ENCODE measurements around the gene NCSTN. TPM values are rescaled to one million over a fixed set of nuclear protein-coding genes. Genes with fewer than 3 reads are reported as not detected.

Gene NCSTN
- total RNA-seq, 1 experiment from 2014 or later: 93.7 TPM

- no peaks in the 10 kb centered on the region for H3K9me3 ChIP-seq (ENCODE audit: control insufficient read depth, insufficient read depth, low read depth, low read length)
- DNase-seq (ENCODE audit: low read depth, low spot score): no peak
- no peaks in the 10 kb centered on the region for H3K27me3 ChIP-seq (ENCODE audit: control insufficient read depth, insufficient read depth, low read length)
- in situ Hi-C loops (cut with HindIII; ENCODE audit: low pct_unique_long_range_greater_than_20kb, low sequenced_read_pairs): no loop called here
- intact Hi-C loops (cut with micrococcal nuclease; ENCODE audit: unreplicated experiment): no loop called here
- H3K36me3 ChIP-seq (ENCODE audit: control insufficient read depth, insufficient read depth, low read length): no peaks in the 10 kb centered on the region
- no peak overlapping the region for H3K4me3 ChIP-seq (ENCODE audit: low read depth in 2 of 2, low read length in 2 of 2)
- TF ChIP-seq SIN3A (IDR thresholded peaks at IDR 0.05; ENCODE audit: borderline replicate concordance, insufficient read depth, low read depth, low read length) (no peak), POLR2AphosphoS5 (IDR thresholded peaks at IDR 0.05; ENCODE audit: low read depth, low read length) (no peak), REST (IDR thresholded peaks at IDR 0.05; ENCODE audit: insufficient read depth in 1 of 2, low read depth in 2 of 2, low read length in 1 of 2) (no peak), TCF7L2 (IDR thresholded peaks at IDR 0.05; ENCODE audit: low read depth, low read length) (no peak)
- TF ChIP-seq, protein P1, sequence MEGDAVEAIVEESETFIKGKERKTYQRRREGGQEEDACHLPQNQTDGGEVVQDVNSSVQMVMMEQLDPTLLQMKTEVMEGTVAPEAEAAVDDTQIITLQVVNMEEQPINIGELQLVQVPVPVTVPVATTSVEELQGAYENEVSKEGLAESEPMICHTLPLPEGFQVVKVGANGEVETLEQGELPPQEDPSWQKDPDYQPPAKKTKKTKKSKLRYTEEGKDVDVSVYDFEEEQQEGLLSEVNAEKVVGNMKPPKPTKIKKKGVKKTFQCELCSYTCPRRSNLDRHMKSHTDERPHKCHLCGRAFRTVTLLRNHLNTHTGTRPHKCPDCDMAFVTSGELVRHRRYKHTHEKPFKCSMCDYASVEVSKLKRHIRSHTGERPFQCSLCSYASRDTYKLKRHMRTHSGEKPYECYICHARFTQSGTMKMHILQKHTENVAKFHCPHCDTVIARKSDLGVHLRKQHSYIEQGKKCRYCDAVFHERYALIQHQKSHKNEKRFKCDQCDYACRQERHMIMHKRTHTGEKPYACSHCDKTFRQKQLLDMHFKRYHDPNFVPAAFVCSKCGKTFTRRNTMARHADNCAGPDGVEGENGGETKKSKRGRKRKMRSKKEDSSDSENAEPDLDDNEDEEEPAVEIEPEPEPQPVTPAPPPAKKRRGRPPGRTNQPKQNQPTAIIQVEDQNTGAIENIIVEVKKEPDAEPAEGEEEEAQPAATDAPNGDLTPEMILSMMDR (IDR thresholded peaks at IDR 0.05): no peak
- no peak overlapping the region for H3K27ac ChIP-seq (ENCODE audit: low read length)
- no TSS peak for BruUV-seq (replicated peaks)
- H3K4me1 ChIP-seq (ENCODE audit: control insufficient read depth, insufficient read depth, low read length): no peaks in the 10 kb centered on the region
- CTCF ChIA-PET: interaction anchor here (0.6 to 1.4 kb wide), 2 partner anchors 10 to 270 kb away, joined by 3 to 4 read pairs; no protein-coding TSS in a partner anchor
- POLR2A ChIA-PET: no interaction called here
- no peak for ATAC-seq
Observed at GRCh38 chr1:160363951-160364735, 21.0 kb downstream of the NCSTN start.

GRCh38 chr1:160365325-160365724, 22.1 kb downstream of the NCSTN start:
- intact Hi-C loops (cut with micrococcal nuclease; ENCODE audit: unreplicated experiment): no loop called here
- Histone ChIP-seq H3K9me3 (ENCODE audit: control insufficient read depth, insufficient read depth, low read depth, low read length) (no peaks in the 10 kb centered on the region), H3K27me3 (ENCODE audit: control insufficient read depth, insufficient read depth, low read length) (no peaks in the 10 kb centered on the region), H3K27ac (ENCODE audit: low read length) (no peak overlapping the region), H3K4me1 (ENCODE audit: control insufficient read depth, insufficient read depth, low read length) (no peaks in the 10 kb centered on the region), H3K36me3 (ENCODE audit: control insufficient read depth, insufficient read depth, low read length) (no peaks in the 10 kb centered on the region), H3K4me3 (ENCODE audit: low read depth in 2 of 2, low read length in 2 of 2) (no peak overlapping the region)
- CTCF ChIA-PET: no interaction called here
- POLR2A ChIA-PET: no interaction called here
- in situ Hi-C loops (cut with HindIII; ENCODE audit: low pct_unique_long_range_greater_than_20kb, low sequenced_read_pairs): no loop called here
- ATAC-seq (no peak), DNase-seq (ENCODE audit: low read depth, low spot score) (no peak)
- no TSS peak for BruUV-seq (replicated peaks)
- TF ChIP-seq, protein P1 (IDR thresholded peaks at IDR 0.05): no peak
- no peak for TF ChIP-seq POLR2AphosphoS5 (IDR thresholded peaks at IDR 0.05; ENCODE audit: low read depth, low read length)
- no peak for TF ChIP-seq SIN3A (IDR thresholded peaks at IDR 0.05; ENCODE audit: borderline replicate concordance, insufficient read depth, low read depth, low read length)
- TF ChIP-seq TCF7L2 (IDR thresholded peaks at IDR 0.05; ENCODE audit: low read depth, low read length): no peak
- no peak for TF ChIP-seq REST (IDR thresholded peaks at IDR 0.05; ENCODE audit: insufficient read depth in 1 of 2, low read depth in 2 of 2, low read length in 1 of 2)

All from Panc1 (cell line).